HFFc6 (cell line): ENCODE data around the gene ZNF518A. TPM values are rescaled to one million over a fixed set of nuclear protein-coding genes. Genes with fewer than 3 reads are reported as not detected.
A peak's percentile ranks its signal among the peaks of the same experiment; 100 is the strongest.

Experiments used
- DNase-seq: peaks from one replicate; pipeline ENCODE4 v3.0.0-alpha.2; 2018
- H3K27ac Mint-ChIP-seq: 2 replicates; pipeline ENCODE4 v1.8.0; 2020; ENCODE audit warnings: mild to moderate bottlenecking, mixed read lengths
- H3K27me3 Mint-ChIP-seq: 2 replicates; pipeline ENCODE4 v1.8.0; 2021; ENCODE audit warnings: mild to moderate bottlenecking, moderate library complexity, mixed read lengths; ENCODE audit not compliant: insufficient read depth
- H3K36me3 Mint-ChIP-seq: 2 replicates; pipeline ENCODE4 v1.8.0; 2021; ENCODE audit warnings: low read depth, mixed read lengths
- H3K4me1 Mint-ChIP-seq: 2 replicates; pipeline ENCODE4 v1.8.0; 2020; ENCODE audit warnings: low read depth, mixed read lengths
- H3K4me3 Mint-ChIP-seq: 2 replicates; pipeline ENCODE4 v1.8.0; 2020; ENCODE audit warnings: mild to moderate bottlenecking, moderate library complexity, mixed read lengths
- H3K9me3 Mint-ChIP-seq: 2 replicates; pipeline ENCODE4 v1.8.0; 2020; ENCODE audit warnings: mild to moderate bottlenecking, mixed read lengths
- total RNA-seq, 6 experiments: library from RNA; stranded (reverse); fragmentation: NEBNext Ultra II Directional; extraction: Animal tissue kit (Norgen Biotek cat#: 25700); gene quantifications; 2 replicates in 1 of 6; 3 replicates in 5 of 6; pipeline ENCODE4 v1.2.3, GENCODE V29; 2021
- TF ChIP-seq, protein P1 (sequence below): fragments of 200-600 bp; sonication (generic); IDR thresholded peaks from 2 replicates; pipeline ENCODE4 v1.5.0; 2021; ENCODE audit warnings: antibody characterized with exemption, mild to moderate bottlenecking

ZNF518A gene
- total RNA-seq, 6 experiments from 2014 or later, result 4.0 to 6.5 (median 5.3) TPM

DNA sequence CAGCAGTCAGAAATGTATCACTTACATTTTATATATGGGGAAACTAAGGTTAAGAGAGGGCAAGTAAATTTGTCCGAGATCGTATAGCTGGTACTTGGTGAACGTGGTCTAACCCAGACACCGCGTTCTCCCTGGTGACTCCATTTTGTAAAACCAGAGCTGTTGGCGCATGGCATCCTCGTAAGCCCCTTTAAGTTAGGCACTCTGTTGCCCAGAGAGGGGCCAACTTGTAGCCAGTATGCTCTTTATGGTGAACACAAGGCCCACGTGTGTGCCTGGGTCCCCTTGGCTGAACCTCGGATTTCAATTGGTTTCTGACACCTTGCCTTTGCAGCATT lies 39.7 kb upstream of the ZNF518A start:
- H3K27me3 Mint-ChIP-seq, result peaks cover 9% of the 10 kb centered on the region
- H3K36me3 Mint-ChIP-seq, result no peaks in the 10 kb centered on the region
- peak overlapping the region; percentile 94 for H3K4me3 Mint-ChIP-seq
- peaks cover 13% of the 10 kb centered on the region for H3K4me1 Mint-ChIP-seq
- H3K9me3 Mint-ChIP-seq, result 0 out of 2 replicates have a peak, but pooled peaks cover 9% of the 10 kb centered on the region
- H3K27ac Mint-ChIP-seq, result peak overlapping the region; percentile 98
- TF ChIP-seq, protein P1, sequence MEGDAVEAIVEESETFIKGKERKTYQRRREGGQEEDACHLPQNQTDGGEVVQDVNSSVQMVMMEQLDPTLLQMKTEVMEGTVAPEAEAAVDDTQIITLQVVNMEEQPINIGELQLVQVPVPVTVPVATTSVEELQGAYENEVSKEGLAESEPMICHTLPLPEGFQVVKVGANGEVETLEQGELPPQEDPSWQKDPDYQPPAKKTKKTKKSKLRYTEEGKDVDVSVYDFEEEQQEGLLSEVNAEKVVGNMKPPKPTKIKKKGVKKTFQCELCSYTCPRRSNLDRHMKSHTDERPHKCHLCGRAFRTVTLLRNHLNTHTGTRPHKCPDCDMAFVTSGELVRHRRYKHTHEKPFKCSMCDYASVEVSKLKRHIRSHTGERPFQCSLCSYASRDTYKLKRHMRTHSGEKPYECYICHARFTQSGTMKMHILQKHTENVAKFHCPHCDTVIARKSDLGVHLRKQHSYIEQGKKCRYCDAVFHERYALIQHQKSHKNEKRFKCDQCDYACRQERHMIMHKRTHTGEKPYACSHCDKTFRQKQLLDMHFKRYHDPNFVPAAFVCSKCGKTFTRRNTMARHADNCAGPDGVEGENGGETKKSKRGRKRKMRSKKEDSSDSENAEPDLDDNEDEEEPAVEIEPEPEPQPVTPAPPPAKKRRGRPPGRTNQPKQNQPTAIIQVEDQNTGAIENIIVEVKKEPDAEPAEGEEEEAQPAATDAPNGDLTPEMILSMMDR, result no peak
- DNase-seq, result no peak

DNA sequence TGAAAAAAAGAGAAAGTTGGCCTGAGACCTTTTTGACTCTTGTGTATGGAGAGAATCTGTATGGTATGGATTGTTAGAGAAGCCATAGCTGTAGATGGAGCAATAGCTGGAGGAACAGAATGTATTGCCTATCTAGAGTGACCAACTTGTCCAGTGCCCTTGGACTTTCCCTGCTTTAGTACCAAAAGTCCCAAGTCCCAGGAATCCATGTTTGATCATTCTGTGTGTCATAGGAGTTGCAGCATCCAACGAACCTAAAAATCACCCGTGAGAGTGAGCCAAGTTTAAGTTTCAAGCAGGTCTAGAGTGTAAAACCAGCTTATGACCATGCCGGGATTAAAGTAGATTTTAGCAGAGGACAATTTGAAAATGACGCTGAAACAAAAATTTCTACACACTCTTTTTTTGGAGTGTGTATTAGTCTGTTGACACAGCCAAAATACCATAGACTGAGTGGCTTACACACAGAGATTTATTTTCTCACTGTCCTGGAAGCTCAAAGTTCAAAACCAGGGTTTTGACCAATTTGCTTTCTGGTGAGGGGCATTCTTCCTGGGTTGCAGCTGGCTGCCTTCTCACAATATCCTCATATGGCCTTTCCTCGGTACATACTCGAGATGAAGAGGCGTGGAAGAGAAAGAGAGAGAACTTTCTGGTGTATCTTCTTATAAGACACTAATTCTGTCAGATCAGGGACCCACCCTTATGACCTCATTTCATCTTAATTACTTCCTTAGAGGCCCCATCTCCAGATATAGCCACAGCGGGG lies 36.9 kb upstream of the ZNF518A start:
- TF ChIP-seq, protein P1, result no peak
- H3K27ac Mint-ChIP-seq, result no peak overlapping the region
- DNase-seq, result no peak
- H3K36me3 Mint-ChIP-seq, result no peaks in the 10 kb centered on the region
- peaks cover 10% of the 10 kb centered on the region for H3K27me3 Mint-ChIP-seq
- H3K9me3 Mint-ChIP-seq, result 0 out of 2 replicates have a peak, but pooled peaks cover 9% of the 10 kb centered on the region
- peaks cover 13% of the 10 kb centered on the region for H3K4me1 Mint-ChIP-seq
- H3K4me3 Mint-ChIP-seq, result no peak overlapping the region

DNA sequence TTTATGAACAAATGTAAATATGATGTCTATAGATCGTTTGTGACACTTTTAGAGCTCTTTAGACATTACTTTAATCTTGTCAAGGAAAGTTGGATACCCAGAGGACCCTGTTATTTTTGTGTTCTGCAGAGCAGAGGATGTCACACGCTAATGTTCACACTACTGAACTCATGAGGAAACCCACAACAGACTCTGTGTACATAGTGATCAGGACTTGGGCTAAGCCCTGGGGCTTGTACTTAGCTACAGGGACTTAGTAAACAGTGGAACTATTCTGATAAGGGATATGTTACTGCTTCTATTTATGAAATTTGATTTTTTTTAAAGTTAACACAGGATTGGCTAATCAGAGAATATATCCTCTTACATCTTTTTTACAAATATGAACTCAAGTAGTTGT lies 36.1 kb upstream of the ZNF518A start:
- TF ChIP-seq, protein P1, result no peak
- Mint-ChIP-seq H3K4me1 (peaks cover 12% of the 10 kb centered on the region), H3K27ac (no peak overlapping the region), H3K4me3 (no peak overlapping the region), H3K36me3 (no peaks in the 10 kb centered on the region), H3K9me3 (0 out of 2 replicates have a peak, but pooled peaks cover 9% of the 10 kb centered on the region), H3K27me3 (peaks cover 10% of the 10 kb centered on the region)
- DNase-seq, result no peak

DNA sequence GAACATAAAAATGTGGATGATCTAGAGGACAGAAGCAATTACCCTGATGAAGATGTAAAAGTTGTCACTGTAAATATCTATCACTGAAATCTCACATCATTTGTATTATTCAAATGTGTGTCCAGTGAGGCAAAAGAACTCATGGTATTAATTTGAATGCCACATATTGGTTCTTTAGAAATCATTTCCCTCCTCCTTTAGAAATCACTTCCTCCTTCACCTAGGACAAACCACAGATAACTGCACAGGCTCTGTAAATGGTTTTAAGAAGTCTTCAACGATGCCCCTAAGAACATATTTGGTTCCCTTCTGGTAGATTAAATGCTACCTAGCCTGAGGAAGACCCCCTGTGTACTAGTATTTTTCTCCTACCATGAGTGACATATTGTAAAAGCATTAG lies 33.1 kb upstream of the ZNF518A start:
- peaks cover 10% of the 10 kb centered on the region for H3K27me3 Mint-ChIP-seq
- TF ChIP-seq, protein P1, result no peak
- no peaks in the 10 kb centered on the region for H3K9me3 Mint-ChIP-seq
- H3K27ac Mint-ChIP-seq, result no peak overlapping the region
- H3K4me1 Mint-ChIP-seq, result no peaks in the 10 kb centered on the region
- no peak overlapping the region for H3K4me3 Mint-ChIP-seq
- no peaks in the 10 kb centered on the region for H3K36me3 Mint-ChIP-seq
- DNase-seq, result no peak

DNA sequence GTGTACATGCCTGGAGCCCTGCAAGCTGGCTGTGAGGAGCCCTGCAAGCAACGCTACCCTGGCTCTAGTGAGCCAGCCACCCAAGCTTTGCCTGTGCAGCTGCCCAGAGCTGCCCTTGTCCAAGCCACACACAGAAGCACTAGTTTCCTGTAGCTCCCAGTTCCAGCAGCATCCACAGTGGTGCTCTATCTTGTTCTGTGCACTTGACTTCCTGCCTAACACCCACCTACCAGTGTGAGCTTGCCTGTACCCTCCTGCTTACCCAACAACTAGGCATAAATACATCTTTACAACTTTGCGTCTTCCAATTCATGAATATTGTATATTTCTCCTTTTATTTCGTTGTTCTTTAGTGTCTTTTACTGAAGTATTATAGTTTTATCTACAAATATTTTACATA lies 32.2 kb upstream of the ZNF518A start:
- TF ChIP-seq, protein P1, result no peak
- DNase-seq, result no peak
- Mint-ChIP-seq H3K4me3 (no peak overlapping the region), H3K27ac (no peak overlapping the region), H3K9me3 (no peaks in the 10 kb centered on the region), H3K27me3 (peaks cover 10% of the 10 kb centered on the region), H3K36me3 (no peaks in the 10 kb centered on the region), H3K4me1 (no peaks in the 10 kb centered on the region)
